IMR-90 (cell line): ENCODE results near the gene CMIP. TPM values are rescaled to one million over a fixed set of nuclear protein-coding genes. Genes with fewer than 3 reads are reported as not detected.
A peak's percentile ranks its signal among the peaks of the same experiment; 100 is the strongest.

ENCODE experiments used
- ATAC-seq: fragments of 200-7000 bp; cut with Tn5 transposase; 2 replicates; pipeline ENCODE4 v1.9.1; 2020; ENCODE audit warnings: low read depth, mild to moderate bottlenecking, moderate library complexity
- BruUV-seq: library from RNA; stranded (reverse); fragments of 400-500 nt; replicated peaks from 2 replicates; lab custom pipeline; 2021; lab: Mats Ljungman, UMichigan
- CTCF ChIA-PET: fragments of 300-600 bp; formaldehyde crosslinking; extraction: SDS; loops from one replicate; lab custom pipeline; 2021; ENCODE audit warnings: antibody characterized with exemption; lab: Yijun Ruan, JAX
- POLR2A ChIA-PET: fragments of 300-600 bp; sonication (Branson Sonifier 250); formaldehyde crosslinking; loops from one replicate; lab custom pipeline; 2022; ENCODE audit warnings: antibody characterized with exemption; ENCODE audit not compliant: unreplicated experiment; lab: Charles Lee
- DNase-seq: peaks from one replicate; pipeline ENCODE4 v3.0.0; 2013
- H2AFZ ChIP-seq: replicated peaks from 2 replicates; pipeline ENCODE3; 2013; ENCODE audit warnings: low read length, mild to moderate bottlenecking; ENCODE audit not compliant: poor library complexity
- H2AK5ac ChIP-seq: 2 replicates; pipeline ENCODE4 v1.6.1; 2013; ENCODE audit warnings: low read depth, low read length, inconsistent platforms
- H2AK9ac ChIP-seq: replicated peaks from 2 replicates; pipeline ENCODE3; 2013; ENCODE audit warnings: mild to moderate bottlenecking, low read depth, low read length, moderate library complexity; ENCODE audit not compliant: poor library complexity
- H2BK120ac ChIP-seq: 2 replicates; pipeline ENCODE4 v1.6.1; 2013; ENCODE audit warnings: low read depth, low read length, inconsistent platforms
- H2BK15ac ChIP-seq: 3 replicates; pipeline ENCODE4 v1.6.1; 2013; ENCODE audit warnings: low read depth, low read length, inconsistent platforms
- H2BK20ac ChIP-seq: 2 replicates; pipeline ENCODE4 v1.6.1; 2013; ENCODE audit warnings: low read depth, mild to moderate bottlenecking, inconsistent platforms, low read length, moderate library complexity
- H2BK5ac ChIP-seq: 2 replicates; pipeline ENCODE4 v1.6.1; 2013; ENCODE audit warnings: mild to moderate bottlenecking, low read depth, low read length, inconsistent platforms; ENCODE audit not compliant: poor library complexity, severe bottlenecking
- H3K14ac ChIP-seq: replicated peaks from 2 replicates; pipeline ENCODE4 v1.6.1; 2013; ENCODE audit warnings: low read depth, low read length, inconsistent platforms
- H3K18ac ChIP-seq: 2 replicates; pipeline ENCODE4 v1.6.1; 2013; ENCODE audit warnings: low read depth, low read length, control low read depth
- H3K23ac ChIP-seq: 2 replicates; pipeline ENCODE4 v1.6.1; 2013; ENCODE audit warnings: low read depth, low read length, inconsistent platforms
- H3K27ac ChIP-seq: 2 replicates; pipeline ENCODE4 v1.5.1; 2013; ENCODE audit warnings: mild to moderate bottlenecking, control low read depth, low read length; ENCODE audit not compliant: insufficient read depth
- H3K27me3 ChIP-seq: 2 replicates; pipeline ENCODE4 v1.6.1; 2013; ENCODE audit warnings: low read length; ENCODE audit not compliant: control insufficient read depth, insufficient read depth
- H3K36me3 ChIP-seq: 2 replicates; pipeline ENCODE4 v1.6.1; 2013; ENCODE audit warnings: low read length, mixed read lengths; ENCODE audit not compliant: control insufficient read depth, insufficient read depth
- H3K4ac ChIP-seq: 2 replicates; pipeline ENCODE4 v1.6.1; 2013; ENCODE audit warnings: low read depth, low read length, inconsistent platforms
- H3K4me1 ChIP-seq: 2 replicates; pipeline ENCODE4 v1.6.1; 2013; ENCODE audit warnings: low read length, mixed read lengths; ENCODE audit not compliant: control insufficient read depth, insufficient read depth
- H3K4me2 ChIP-seq: 2 replicates; pipeline ENCODE4 v1.6.1; 2013; ENCODE audit warnings: low read depth, mild to moderate bottlenecking, control low read depth, low read length, moderate library complexity
- H3K4me3 ChIP-seq: 2 replicates; pipeline ENCODE4 v1.5.1; 2013; ENCODE audit warnings: low read depth, mild to moderate bottlenecking, control low read depth, low read length, moderate library complexity; ENCODE audit not compliant: insufficient read depth
- H3K56ac ChIP-seq: 2 replicates; pipeline ENCODE4 v1.6.1; 2013; ENCODE audit warnings: low read length, inconsistent platforms; ENCODE audit not compliant: insufficient read depth; ENCODE audit errors: extremely low read depth
- H3K79me1 ChIP-seq, 2 experiments: 2 replicates each; pipeline ENCODE4 v1.6.1; 2013; ENCODE audit warnings: low read length in 2 of 2, inconsistent platforms in 1 of 2, low read depth in 1 of 2
- H3K9ac ChIP-seq: 2 replicates; pipeline ENCODE4 v1.6.1; 2013; ENCODE audit warnings: low read depth, low read length, control low read depth
- H3K9me1 ChIP-seq: 2 replicates; pipeline ENCODE4 v1.6.1; 2013; ENCODE audit warnings: low read length, inconsistent platforms; ENCODE audit not compliant: insufficient read depth
- H3K9me3 ChIP-seq: 2 replicates; pipeline ENCODE4 v1.6.1; 2013; ENCODE audit warnings: low read length; ENCODE audit not compliant: control insufficient read depth, insufficient read depth
- H4K20me1 ChIP-seq: 2 replicates; pipeline ENCODE4 v1.6.1; 2013; ENCODE audit warnings: low read length, inconsistent platforms; ENCODE audit not compliant: insufficient read depth
- H4K5ac ChIP-seq: 2 replicates; pipeline ENCODE4 v1.6.1; 2013; ENCODE audit warnings: mild to moderate bottlenecking, low read depth, low read length, control low read depth
- H4K8ac ChIP-seq, 2 experiments: 2 replicates each; pipeline ENCODE4 v1.6.1; 2013; ENCODE audit warnings: low read depth in 2 of 2, low read length in 2 of 2, control low read depth in 1 of 2, inconsistent platforms in 1 of 2
- H4K91ac ChIP-seq: 2 replicates; pipeline ENCODE4 v1.6.1; 2013; ENCODE audit warnings: low read depth, low read length, inconsistent platforms; ENCODE audit not compliant: insufficient read depth
- MAZ ChIP-seq: IDR thresholded peaks from 2 replicates; pipeline ENCODE4 v1.6.1; 2012; ENCODE audit warnings: low read depth, mild to moderate bottlenecking, low read length, improper control_type of control experiment, moderate library complexity, borderline replicate concordance
- WGBS, 2 experiments: methylation state at CpG; one replicate each; pipeline versions ENCODE4 v1.1.5 to v1.1.7; 2013; ENCODE audit warnings: missing lambda C conversion rate in 2 of 2; ENCODE audit not compliant: insufficient read length in 1 of 2; ENCODE audit errors: extremely low coverage in 2 of 2; 5-methylcytosine and 5-hydroxymethylcytosine counted together
- dilution Hi-C: fragments of 300-500 bp; cut with HindIII; formaldehyde crosslinking; loops from one replicate; pipeline ENCODE4 v1.14.3; 2018; ENCODE audit warnings: low sequenced_read_pairs; ENCODE audit not compliant: unreplicated experiment
- in situ Hi-C: fragments of 300-500 bp; cut with MboI; formaldehyde crosslinking; loops from 3 replicates; pipeline ENCODE4 v1.14.3; 2019; ENCODE audit warnings: low sequenced_read_pairs, inconsistent platforms, mixed read lengths
- intact Hi-C: fragments of 100-400 bp; cut with micrococcal nuclease; formaldehyde crosslinking; loops from 2 replicates; pipeline ENCODE4 v1.10.0; 2022
- polyA plus RNA-seq, 3 experiments: library from polyadenylated mRNA; depleted of rRNA; stranded (reverse); fragments of >200 nt; gene quantifications; 2 replicates each; pipeline ENCODE4 v1.2.3, GENCODE V29; 2012; ENCODE audit warnings: low replicate concordance in 1 of 3
- total RNA-seq: library from RNA; depleted of rRNA; stranded (reverse); fragments of >200 nt; gene quantifications from 2 replicates; pipeline ENCODE4 v1.2.3, GENCODE V29; 2012

Gene CMIP
- total and polyA plus RNA-seq, 2 of the 4 experiments (the other 2 are of a cell fraction): 3.2 to 11.6 TPM

GRCh38 chr16:81480606-81481206 is 36.1 kb downstream of the CMIP start:
- H3K4me3 ChIP-seq: no peak overlapping the region
- no peak overlapping the region for H2BK15ac ChIP-seq
- ChIA-PET CTCF (no interaction called here), POLR2A (no interaction called here)
- no peak overlapping the region for H3K9ac ChIP-seq
- H3K23ac ChIP-seq: no peak overlapping the region
- no peak overlapping the region for H3K14ac ChIP-seq
- peaks cover 71% of the 10 kb centered on the region for H4K20me1 ChIP-seq
- no peaks in the 10 kb centered on the region for H3K9me3 ChIP-seq
- DNase-seq (no peak), ATAC-seq (no peak)
- H2BK5ac ChIP-seq: no peak overlapping the region
- no peak overlapping the region for H3K56ac ChIP-seq
- H3K27me3 ChIP-seq: no peaks in the 10 kb centered on the region
- in situ Hi-C loops (no loop called here), dilution Hi-C loops (no loop called here), intact Hi-C loops (no loop called here)
- H3K9me1 ChIP-seq: peaks cover 25% of the 10 kb centered on the region
- H4K8ac ChIP-seq: no peak overlapping the region
- H3K79me1 ChIP-seq: peaks cover 48 to 84% of the 10 kb centered on the region in 2 experiments
- peaks cover 22% of the 10 kb centered on the region for H3K4me1 ChIP-seq
- no peak overlapping the region for H4K91ac ChIP-seq
- no peak overlapping the region for H2BK20ac ChIP-seq
- no peak for TF ChIP-seq MAZ
- no peak overlapping the region for H2AK9ac ChIP-seq
- no peak overlapping the region for H3K27ac ChIP-seq
- no peak overlapping the region for H3K18ac ChIP-seq
- H2AK5ac ChIP-seq: 0 out of 2 replicates have a peak overlapping the region, but pooled peaks have one; percentile 59
- no peaks in the 10 kb centered on the region for H3K36me3 ChIP-seq
- no peak overlapping the region for H4K5ac ChIP-seq
- H3K4me2 ChIP-seq: no peak overlapping the region
- no peak overlapping the region for H2BK120ac ChIP-seq
- H2AFZ ChIP-seq: no peak overlapping the region
- WGBS, 2 experiments: 89% methylated on average over 2 of the region's 9 CpGs; no CpG with 5 or more reads in 1 of the 2 experiments
- no TSS peak for BruUV-seq
- H3K4ac ChIP-seq: no peak overlapping the region
